ENCODE measurements around the gene SPTLC1.
A peak's percentile ranks its signal among the peaks of the same experiment; 100 is the strongest.
"Not testable (repeated sequence)": the region's sequence is repeated elsewhere in the genome, so short reads cannot be mapped to it uniquely, and the experiment has no call there.

Gene SPTLC1

DNA sequence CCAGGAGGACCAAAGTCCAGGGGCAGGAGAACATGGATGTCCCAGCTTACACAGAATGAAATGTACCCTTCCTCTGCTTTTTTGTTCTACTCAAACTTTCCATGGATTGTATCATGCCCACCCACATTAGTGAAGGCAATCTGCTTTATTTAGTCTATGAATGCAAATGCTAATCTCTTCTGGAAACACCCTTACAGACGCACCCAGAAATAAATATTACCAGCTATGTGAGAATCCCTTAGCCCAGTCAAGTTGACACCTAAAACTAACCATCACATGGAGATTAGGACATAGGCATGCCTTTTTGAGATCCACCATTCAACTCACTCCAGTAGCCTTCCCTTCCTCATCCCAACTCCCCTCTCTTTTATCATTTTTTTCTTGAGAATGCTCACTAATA lies 6.1 kb upstream of the SPTLC1 start:
- H3K4me3 ChIP-seq (ENCODE audit: low read length): no peak overlapping the region
- no peak for DNase-seq (ENCODE audit: low read depth)
- TF ChIP-seq CTCF (conservative IDR thresholded peaks at IDR 0.05; ENCODE audit: low read depth, low read length): no peak

GRCh38 chr9:92120138-92120537 lies 4.9 kb upstream of the SPTLC1 start:
- TF ChIP-seq CTCF (conservative IDR thresholded peaks at IDR 0.05; ENCODE audit: low read depth, low read length): no peak
- H3K4me3 ChIP-seq (ENCODE audit: low read length): no peak overlapping the region
- DNase-seq (ENCODE audit: low read depth): no peak

GRCh38 chr9:92119586-92119985 lies 4.4 kb upstream of the SPTLC1 start:
- no peak overlapping the region for H3K4me3 ChIP-seq (ENCODE audit: low read length)
- DNase-seq (ENCODE audit: low read depth): no peak
- TF ChIP-seq CTCF (conservative IDR thresholded peaks at IDR 0.05; ENCODE audit: low read depth, low read length): no peak

DNA sequence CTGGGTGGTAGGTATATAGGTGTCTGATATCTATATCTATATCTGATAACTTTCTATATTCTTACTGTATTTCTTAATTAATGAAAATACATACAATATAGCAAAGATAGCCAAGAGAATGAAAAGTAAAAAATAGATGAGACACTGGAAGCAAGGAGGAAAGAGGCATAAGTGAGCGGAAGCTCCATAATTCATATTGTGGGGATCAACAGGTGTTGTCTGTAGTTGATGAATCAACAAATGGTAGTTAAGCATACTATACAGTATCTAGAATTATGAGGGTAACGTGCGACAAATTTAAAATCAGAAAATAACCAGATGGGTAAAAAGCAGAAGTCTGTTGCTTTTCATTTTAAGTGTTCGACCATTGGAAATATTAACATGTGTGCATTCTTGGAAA lies 7.1 kb downstream of the SPTLC1 start:
- no peak for DNase-seq (ENCODE audit: low read depth)
- TF ChIP-seq CTCF (conservative IDR thresholded peaks at IDR 0.05; ENCODE audit: low read depth, low read length): no peak
- H3K4me3 ChIP-seq (ENCODE audit: low read length): no peak overlapping the region

GRCh38 chr9:92105446-92106225 lies 9.6 kb downstream of the SPTLC1 start:
- not testable (repeated sequence) for DNase-seq (ENCODE audit: low read depth); H3K4me3 ChIP-seq (ENCODE audit: low read length)

DNA sequence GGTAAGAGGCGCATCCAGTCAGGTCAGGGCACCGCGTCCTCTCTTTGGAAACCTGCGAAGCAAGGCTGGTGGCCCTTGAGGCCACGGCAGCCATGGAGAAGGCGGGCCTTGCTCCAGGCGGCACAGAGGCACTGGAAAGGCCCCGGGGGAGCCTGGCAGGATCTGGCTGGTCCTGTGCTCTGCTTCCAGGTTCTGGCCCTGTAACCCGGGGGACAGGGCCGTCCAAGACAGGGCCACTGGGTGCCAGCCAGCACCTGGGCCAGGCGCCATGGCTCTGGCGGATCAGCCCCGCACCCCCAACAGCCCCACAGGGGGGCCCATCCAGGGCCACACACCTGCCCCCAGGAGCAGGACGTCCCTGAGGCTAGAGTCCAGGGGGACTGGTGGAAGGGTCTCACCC lies 11.6 kb downstream of the SPTLC1 start:
- not testable (repeated sequence) for DNase-seq (ENCODE audit: low read depth)

GRCh38 chr9:92100237-92100911 lies 14.8 kb downstream of the SPTLC1 start:
- H3K4me3 ChIP-seq (ENCODE audit: low read length): no peak overlapping the region
- no peak for TF ChIP-seq CTCF (conservative IDR thresholded peaks at IDR 0.05; ENCODE audit: low read depth, low read length)
- DNase-seq (ENCODE audit: low read depth): peak; percentile 68

More for the DNA sequence above, 11.6 kb downstream of the SPTLC1 start:
- H3K4me3 ChIP-seq (ENCODE audit: low read length): not testable (repeated sequence)

GRCh38 chr9:92098638-92099037 lies 16.6 kb downstream of the SPTLC1 start:
- DNase-seq (ENCODE audit: low read depth): no peak
- H3K4me3 ChIP-seq (ENCODE audit: low read length): no peak overlapping the region
- no peak for TF ChIP-seq CTCF (conservative IDR thresholded peaks at IDR 0.05; ENCODE audit: low read depth, low read length)
